K562 (cell line): ENCODE data around the gene HGS. TPM values are rescaled to one million over a fixed set of nuclear protein-coding genes. Genes with fewer than 3 reads are reported as not detected.

ENCODE experiments used
- DEAF1 ChIP-seq: fragments of 450-650 bp; formaldehyde crosslinking; IDR thresholded peaks from 2 replicates; pipeline ENCODE4 v1.4.0; 2020; ENCODE audit warnings: mild to moderate bottlenecking, moderate library complexity
- GTF2A2 ChIP-seq: IDR thresholded peaks from 2 replicates; pipeline ENCODE4 v1.6.1; 2016; ENCODE audit warnings: mild to moderate bottlenecking, missing genetic modification characterization, missing compliant biosample characterization
- KDM5B ChIP-seq: fragments of 200-600 bp; sonication (generic); IDR thresholded peaks from 2 replicates; pipeline ENCODE4 v1.6.1; 2012; ENCODE audit warnings: low read depth, mild to moderate bottlenecking, moderate library complexity, low read length, control low read depth, inconsistent platforms; ENCODE audit not compliant: insufficient replicate concordance
- MBD2 ChIP-seq: sonication (generic); IDR thresholded peaks from 2 replicates; pipeline ENCODE4 v1.6.1; 2016; ENCODE audit warnings: low read depth, borderline replicate concordance
- MTA2 ChIP-seq: fragments of 450-650 bp; IDR thresholded peaks from 2 replicates; pipeline ENCODE4 v1.6.1; 2016; ENCODE audit warnings: low read depth
- NFXL1 ChIP-seq: fragments of 450-650 bp; formaldehyde crosslinking; IDR thresholded peaks from 2 replicates; pipeline ENCODE4 v1.4.0; 2021; ENCODE audit warnings: mild to moderate bottlenecking
- SRSF9 ChIP-seq: fragments of 200-400 bp; formaldehyde crosslinking; IDR thresholded peaks from 2 replicates; pipeline ENCODE4 v1.6.1; 2017; ENCODE audit warnings: low read depth, low read length, borderline replicate concordance
- TCF3 ChIP-seq: sonication (generic); formaldehyde crosslinking; IDR thresholded peaks from 2 replicates; pipeline ENCODE4 v1.4.0; 2020; ENCODE audit warnings: mild to moderate bottlenecking, missing genetic modification reagents
- THRAP3 ChIP-seq: fragments of 450-650 bp; IDR thresholded peaks from 2 replicates; pipeline ENCODE4 v1.6.1; 2016; ENCODE audit warnings: mild to moderate bottlenecking, inconsistent platforms, borderline replicate concordance
- ZNF354B ChIP-seq: fragments of 250-450 bp; sonication (Bioruptor Pico); IDR thresholded peaks from 2 replicates; pipeline ENCODE4 v1.4.0; 2020
- ZNF507 ChIP-seq: conservative IDR thresholded peaks from 2 replicates; pipeline ENCODE4 v1.6.1; 2017; ENCODE audit warnings: missing genetic modification characterization, missing compliant biosample characterization
- ZNF764 ChIP-seq: fragments of 250-450 bp; sonication (Bioruptor Pico); IDR thresholded peaks from 2 replicates; pipeline ENCODE4 v1.4.0; 2020; ENCODE audit warnings: low read depth, mild to moderate bottlenecking, moderate library complexity
- polyA plus RNA-seq, 8 experiments: library from polyadenylated mRNA; depleted of rRNA in 4 of 8; stranded (reverse) in 5 of 8; unstranded in 3 of 8; fragments of >200 nt; fragmentation: Nextera tagmentation in 2 of 8; fragmentation: Illumina TruSeq in 1 of 8; extraction: Ambion mirVana in 2 of 8; extraction: Trizol in 1 of 8; gene quantifications; 2 replicates each; pipeline versions ENCODE4 v1.2.1 to v1.2.3, GENCODE V29; 2011 to 2014; ENCODE audit warnings: inconsistent platforms in 1 of 8, missing spikeins in 1 of 8
- total RNA-seq, 7 experiments: library from RNA; depleted of rRNA in 6 of 7; stranded (reverse); fragments of >200 nt in 6 of 7; fragmentation: Illumina TruSeq in 2 of 7; extraction: Trizol in 2 of 7; gene quantifications; 2 replicates each; pipeline versions ENCODE4 v1.2.1 to v1.2.3, GENCODE V29; 2011 to 2021; ENCODE audit warnings: low replicate concordance in 1 of 7
- TF ChIP-seq, protein P1 (sequence below), 2 experiments: fragments of 250-450 bp in 1 of 2; fragments of 450-650 bp in 1 of 2; sonication (Bioruptor Pico) in 1 of 2; IDR thresholded peaks; 2 replicates each; pipeline versions ENCODE4 v1.6.1 to v1.8.0; 2016 to 2021; ENCODE audit warnings: mild to moderate bottlenecking in 2 of 2, moderate library complexity in 2 of 2, missing compliant biosample characterization in 1 of 2, missing genetic modification characterization in 1 of 2
- TF ChIP-seq, protein P2 (sequence below), 2 experiments: fragments of 450-650 bp; IDR thresholded peaks; 2 replicates each; pipeline ENCODE4 v1.6.1; 2016
- TF ChIP-seq, protein P3 (sequence below): IDR thresholded peaks from 2 replicates; pipeline ENCODE4 v1.6.1; 2014; ENCODE audit warnings: antibody characterized with exemption
- TF ChIP-seq, protein P4 (sequence below): sonication (generic); formaldehyde crosslinking; IDR thresholded peaks from 2 replicates; pipeline ENCODE4 v1.9.0; 2022; ENCODE audit warnings: mild to moderate bottlenecking, missing genetic modification reagents

The HGS gene
- total and polyA plus RNA-seq, 9 of the 15 experiments (the other 6 are each of a cell fraction or from before 2014, with no cell fraction given) = 3.9 to 176 (median 77.1) TPM

DNA sequence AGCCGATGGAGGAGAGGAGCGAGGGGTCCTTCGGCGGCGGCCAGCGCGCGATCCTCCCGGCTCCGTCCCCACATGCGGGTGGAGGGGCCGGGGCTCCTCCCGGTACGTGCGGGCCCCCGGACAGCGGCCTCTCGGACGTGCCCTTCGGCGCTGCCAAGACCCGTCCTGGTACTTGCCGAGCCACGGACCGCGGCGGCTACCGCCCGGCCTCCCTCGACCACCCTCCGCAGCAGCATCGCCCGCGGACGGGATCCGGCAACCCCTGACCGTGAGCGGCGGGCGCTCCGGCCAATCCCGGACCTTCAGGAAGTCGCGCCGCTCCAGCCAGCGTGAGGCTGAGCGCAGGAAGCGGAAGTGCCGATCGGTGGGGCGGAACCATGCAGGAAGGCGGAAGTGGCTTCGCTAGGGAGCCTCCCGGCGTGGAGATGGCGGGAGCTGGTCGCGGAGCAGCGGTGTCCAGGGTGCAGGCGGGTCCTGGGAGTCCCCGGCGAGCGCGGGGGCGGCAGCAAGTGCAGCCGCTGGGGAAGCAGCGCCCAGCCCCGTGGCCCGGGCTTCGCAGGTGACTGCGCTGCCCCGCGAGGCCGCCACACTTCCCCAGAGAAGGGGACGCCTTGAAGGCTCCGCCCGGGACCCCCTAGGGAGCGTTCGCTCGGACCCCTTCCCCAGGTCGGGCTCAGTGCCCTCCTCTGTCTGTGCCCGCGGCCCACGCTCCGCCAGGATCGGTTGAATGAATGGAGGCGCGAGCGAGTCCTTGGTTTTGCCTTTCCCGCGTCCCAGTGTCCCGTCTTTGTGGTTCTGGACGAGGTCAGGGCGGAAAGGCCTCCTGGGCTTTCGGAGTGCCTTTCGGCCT, 17.2 kb upstream of the HGS start, which contains the start of the genes CCDC137 and OXLD1 (continued):
- TF ChIP-seq KDM5B = peak; percentile 89
- TF ChIP-seq DEAF1 (CRISPR knock-in tag) = no peak
- TF ChIP-seq TCF3 = no peak; the same call in 1 of the 2 replicates
- no peak for TF ChIP-seq THRAP3
- no peak for TF ChIP-seq ZNF507 (tag)
- TF ChIP-seq, protein P1, sequence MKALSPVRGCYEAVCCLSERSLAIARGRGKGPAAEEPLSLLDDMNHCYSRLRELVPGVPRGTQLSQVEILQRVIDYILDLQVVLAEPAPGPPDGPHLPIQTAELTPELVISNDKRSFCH (CRISPR knock-in tag; IDR thresholded peaks at IDR 0.05) = no peak
- TF ChIP-seq, protein P1 (tag; IDR thresholded peaks at IDR 0.05) = no peak
- no peak for TF ChIP-seq ZNF354B (CRISPR knock-in tag)
- no peak for TF ChIP-seq NFXL1 (CRISPR knock-in tag)
- TF ChIP-seq MTA2 = no peak
- TF ChIP-seq MBD2 = peak; percentile 95
- 0 out of 2 replicates have a peak, but pooled peaks have one; percentile 36 for TF ChIP-seq GTF2A2 (tag)
- TF ChIP-seq SRSF9 = no peak
- no peak for TF ChIP-seq ZNF764 (CRISPR knock-in tag)
- TF ChIP-seq, protein P2, sequence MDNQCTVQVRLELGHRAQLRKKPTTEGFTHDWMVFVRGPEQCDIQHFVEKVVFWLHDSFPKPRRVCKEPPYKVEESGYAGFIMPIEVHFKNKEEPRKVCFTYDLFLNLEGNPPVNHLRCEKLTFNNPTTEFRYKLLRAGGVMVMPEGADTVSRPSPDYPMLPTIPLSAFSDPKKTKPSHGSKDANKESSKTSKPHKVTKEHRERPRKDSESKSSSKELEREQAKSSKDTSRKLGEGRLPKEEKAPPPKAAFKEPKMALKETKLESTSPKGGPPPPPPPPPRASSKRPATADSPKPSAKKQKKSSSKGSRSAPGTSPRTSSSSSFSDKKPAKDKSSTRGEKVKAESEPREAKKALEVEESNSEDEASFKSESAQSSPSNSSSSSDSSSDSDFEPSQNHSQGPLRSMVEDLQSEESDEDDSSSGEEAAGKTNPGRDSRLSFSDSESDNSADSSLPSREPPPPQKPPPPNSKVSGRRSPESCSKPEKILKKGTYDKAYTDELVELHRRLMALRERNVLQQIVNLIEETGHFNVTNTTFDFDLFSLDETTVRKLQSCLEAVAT (IDR thresholded peaks at IDR 0.05) = 0 out of 4 replicates have a peak, but pooled peaks of 1 of the 2 experiments have one; percentile 6
- TF ChIP-seq, protein P3, sequence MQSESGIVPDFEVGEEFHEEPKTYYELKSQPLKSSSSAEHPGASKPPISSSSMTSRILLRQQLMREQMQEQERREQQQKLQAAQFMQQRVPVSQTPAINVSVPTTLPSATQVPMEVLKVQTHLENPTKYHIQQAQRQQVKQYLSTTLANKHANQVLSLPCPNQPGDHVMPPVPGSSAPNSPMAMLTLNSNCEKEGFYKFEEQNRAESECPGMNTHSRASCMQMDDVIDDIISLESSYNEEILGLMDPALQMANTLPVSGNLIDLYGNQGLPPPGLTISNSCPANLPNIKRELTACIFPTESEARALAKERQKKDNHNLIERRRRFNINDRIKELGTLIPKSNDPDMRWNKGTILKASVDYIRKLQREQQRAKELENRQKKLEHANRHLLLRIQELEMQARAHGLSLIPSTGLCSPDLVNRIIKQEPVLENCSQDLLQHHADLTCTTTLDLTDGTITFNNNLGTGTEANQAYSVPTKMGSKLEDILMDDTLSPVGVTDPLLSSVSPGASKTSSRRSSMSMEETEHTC = 0 out of 2 replicates have a peak, but pooled peaks have one; percentile 17
- TF ChIP-seq, protein P4, sequence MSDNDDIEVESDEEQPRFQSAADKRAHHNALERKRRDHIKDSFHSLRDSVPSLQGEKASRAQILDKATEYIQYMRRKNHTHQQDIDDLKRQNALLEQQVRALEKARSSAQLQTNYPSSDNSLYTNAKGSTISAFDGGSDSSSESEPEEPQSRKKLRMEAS = peak; percentile 68
